ENCODE results near the gene ISG20. TPM values are rescaled to one million over a fixed set of nuclear protein-coding genes. Genes with fewer than 3 reads are reported as not detected.

Gene ISG20
- total RNA-seq, 1 experiment from 2014 or later: 1.8 TPM

- ChIA-PET CTCF (interaction anchor here (0.6 kb wide), 2 partner anchors 146 to 150 kb away, joined by 3 to 4 read pairs; no protein-coding TSS in a partner anchor), POLR2A (ENCODE audit: low non-redundant PET) (no interaction called here)
- intact Hi-C loops (cut with micrococcal nuclease; ENCODE audit: unreplicated experiment): loop anchor here (10.0 kb wide), 1 partner anchor 179 kb away; no protein-coding TSS in a partner anchor
These were observed 17.1 kb downstream of the ISG20 start for GRCh38 chr15:88655800-88656488.

GRCh38 chr15:88656760-88657221 is 18.0 kb downstream of the ISG20 start:
- Histone ChIP-seq H3K4me1 (ENCODE audit: insufficient read depth, low read length, poor library complexity, severe bottlenecking) (no peaks in the 10 kb centered on the region), H3K27ac (ENCODE audit: low read depth, low read length, poor library complexity, severe bottlenecking) (no peak overlapping the region), H3K36me3 (ENCODE audit: insufficient read depth, low read length, poor library complexity, severe bottlenecking) (no peaks in the 10 kb centered on the region), H3K27me3 (replicated peaks; ENCODE audit: insufficient read depth, low read depth, low read length, poor library complexity) (peaks cover 7% of the 10 kb centered on the region), H3K4me3 (ENCODE audit: low read depth, low read length, poor library complexity, severe bottlenecking) (no peak overlapping the region), H3K9me3 (ENCODE audit: low read depth, low read length, poor library complexity, severe bottlenecking) (no peaks in the 10 kb centered on the region)
- ChIA-PET POLR2A (ENCODE audit: low non-redundant PET) (no interaction called here), CTCF (interaction anchor here (0.6 kb wide), 2 partner anchors 146 to 151 kb away, joined by 3 to 4 read pairs; no protein-coding TSS in a partner anchor)
- DNase-seq (ENCODE audit: low spot score): no peak
- no peak for TF ChIP-seq CTCF (conservative IDR thresholded peaks at IDR 0.05; ENCODE audit: low read depth, low read length)
- no peak for TF ChIP-seq EZH2 (IDR thresholded peaks at IDR 0.05; ENCODE audit: borderline replicate concordance, low read depth, low read length, poor library complexity, severe bottlenecking)
- intact Hi-C loops (cut with micrococcal nuclease; ENCODE audit: unreplicated experiment): loop anchor here (10.0 kb wide), 1 partner anchor 178 kb away; no protein-coding TSS in a partner anchor
- BruUV-seq (replicated peaks): no TSS peak

More at GRCh38 chr15:88655800-88656488, 17.1 kb downstream of the ISG20 start:
- H3K36me3 ChIP-seq (ENCODE audit: insufficient read depth, low read length, poor library complexity, severe bottlenecking): no peaks in the 10 kb centered on the region
- H3K4me3 ChIP-seq (ENCODE audit: low read depth, low read length, poor library complexity, severe bottlenecking): no peak overlapping the region
- H3K4me1 ChIP-seq (ENCODE audit: insufficient read depth, low read length, poor library complexity, severe bottlenecking): no peaks in the 10 kb centered on the region
- H3K9me3 ChIP-seq (ENCODE audit: low read depth, low read length, poor library complexity, severe bottlenecking): no peaks in the 10 kb centered on the region
- no TSS peak for BruUV-seq (replicated peaks)
- no peak for DNase-seq (ENCODE audit: low spot score)
- peaks cover 7% of the 10 kb centered on the region for H3K27me3 ChIP-seq (replicated peaks; ENCODE audit: insufficient read depth, low read depth, low read length, poor library complexity)
- no peak for TF ChIP-seq EZH2 (IDR thresholded peaks at IDR 0.05; ENCODE audit: borderline replicate concordance, low read depth, low read length, poor library complexity, severe bottlenecking)
- TF ChIP-seq CTCF (conservative IDR thresholded peaks at IDR 0.05; ENCODE audit: low read depth, low read length): no peak
- H3K27ac ChIP-seq (ENCODE audit: low read depth, low read length, poor library complexity, severe bottlenecking): no peak overlapping the region

GRCh38 chr15:88657326-88658069 is 18.7 kb downstream of the ISG20 start:
- H3K4me3 ChIP-seq (ENCODE audit: low read depth, low read length, poor library complexity, severe bottlenecking): no peak overlapping the region
- DNase-seq (ENCODE audit: low spot score): peak; percentile 41
- H3K9me3 ChIP-seq (ENCODE audit: low read depth, low read length, poor library complexity, severe bottlenecking): no peaks in the 10 kb centered on the region
- CTCF ChIA-PET: no interaction called here
- H3K27me3 ChIP-seq (replicated peaks; ENCODE audit: insufficient read depth, low read depth, low read length, poor library complexity): peaks cover 12% of the 10 kb centered on the region
- no TSS peak for BruUV-seq (replicated peaks)
- H3K4me1 ChIP-seq (ENCODE audit: insufficient read depth, low read length, poor library complexity, severe bottlenecking): no peaks in the 10 kb centered on the region
- no peak overlapping the region for H3K27ac ChIP-seq (ENCODE audit: low read depth, low read length, poor library complexity, severe bottlenecking)
- TF ChIP-seq CTCF (conservative IDR thresholded peaks at IDR 0.05; ENCODE audit: low read depth, low read length) (peak; percentile 56), EZH2 (IDR thresholded peaks at IDR 0.05; ENCODE audit: borderline replicate concordance, low read depth, low read length, poor library complexity, severe bottlenecking) (no peak)
- intact Hi-C loops (cut with micrococcal nuclease; ENCODE audit: unreplicated experiment): loop anchor here (10.0 kb wide), 1 partner anchor 177 kb away; no protein-coding TSS in a partner anchor
- no peaks in the 10 kb centered on the region for H3K36me3 ChIP-seq (ENCODE audit: insufficient read depth, low read length, poor library complexity, severe bottlenecking)
- POLR2A ChIA-PET (ENCODE audit: low non-redundant PET): no interaction called here
